HL-60 (cell line): ENCODE measurements around the gene PAIP1.

ENCODE experiments used
- DNase-seq, 2 experiments: peaks; one replicate each; pipeline ENCODE4 v3.0.0-alpha.2; 2010 to 2020; ENCODE audit warnings: low read depth in 1 of 2, low spot score in 1 of 2
- H3K27ac ChIP-seq: fragments of 250-450 bp; sonication (Bioruptor Pico); replicated peaks from 2 replicates; pipeline ENCODE4 v1.5.1; 2020; ENCODE audit warnings: mild to moderate bottlenecking, moderate library complexity
- H3K27me3 ChIP-seq: fragments of 250-450 bp; sonication (Bioruptor Pico); 2 replicates; pipeline ENCODE4 v1.5.1; 2021; ENCODE audit warnings: mild to moderate bottlenecking, moderate library complexity; ENCODE audit not compliant: insufficient read depth, poor library complexity, severe bottlenecking
- H3K4me3 ChIP-seq: replicated peaks from 2 replicates; pipeline ENCODE4 v1.5.1; 2011; ENCODE audit warnings: mild to moderate bottlenecking, control low read depth, low read length; ENCODE audit not compliant: insufficient read depth
- CTCF ChIP-seq: IDR thresholded peaks from one replicate; pipeline ENCODE4 v1.5.1; 2011; ENCODE audit warnings: low read length, control low read depth, inconsistent platforms; ENCODE audit not compliant: insufficient read depth
- GABPA ChIP-seq: IDR thresholded peaks from 2 replicates; pipeline ENCODE4 v1.6.1; 2012; ENCODE audit warnings: low read depth
- POLR2AphosphoS5 ChIP-seq: IDR thresholded peaks from 2 replicates; pipeline ENCODE4 v1.6.1; 2012; ENCODE audit warnings: low read depth
- REST ChIP-seq: IDR thresholded peaks from 2 replicates; pipeline ENCODE4 v1.6.1; 2012; ENCODE audit warnings: low read depth; ENCODE audit not compliant: insufficient replicate concordance
- SPI1 ChIP-seq: IDR thresholded peaks from 2 replicates; pipeline ENCODE4 v1.6.1; 2012; ENCODE audit warnings: low read depth, mild to moderate bottlenecking, borderline replicate concordance

Gene PAIP1

GRCh38 chr5:43540746-43541145, 16.1 kb downstream of the PAIP1 start:
- no peak overlapping the region for H3K4me3 ChIP-seq
- H3K27me3 ChIP-seq, result no peaks in the 10 kb centered on the region
- TF ChIP-seq CTCF (no peak), POLR2AphosphoS5 (no peak), SPI1 (no peak), REST (no peak), GABPA (no peak)
- H3K27ac ChIP-seq, result no peak overlapping the region
- no peak for DNase-seq

GRCh38 chr5:43536972-43537371, 19.9 kb downstream of the PAIP1 start:
- H3K4me3 ChIP-seq, result no peak overlapping the region
- DNase-seq, result no peak
- no peaks in the 10 kb centered on the region for H3K27me3 ChIP-seq
- H3K27ac ChIP-seq, result no peak overlapping the region
- TF ChIP-seq GABPA (no peak), CTCF (no peak), SPI1 (no peak)

GRCh38 chr5:43533646-43534045, 23.2 kb downstream of the PAIP1 start:
- H3K4me3 ChIP-seq, result no peak overlapping the region

More at GRCh38 chr5:43533646-43534045, 23.2 kb downstream of the PAIP1 start:
- no peaks in the 10 kb centered on the region for H3K27me3 ChIP-seq
- no peak for DNase-seq
- H3K27ac ChIP-seq, result no peak overlapping the region
- TF ChIP-seq SPI1 (no peak), REST (no peak), POLR2AphosphoS5 (no peak), GABPA (no peak), CTCF (no peak)
